Measurements from ENCODE around the gene ALS2.
"Not testable (repeated sequence)": the region's sequence is repeated elsewhere in the genome, so short reads cannot be mapped to it uniquely, and the experiment has no call there.

The ALS2 gene

GRCh38 chr2:201780674-201781493 lies at the start of gene ALS2:
Gene ALS2 (minus strand): TSS chr2:201780933. CDS start chr2:201768885, 12,048 bp downstream.
- peak; percentile 88 to 96 for DNase-seq

GRCh38 chr2:201828220-201828619 lies 47.5 kb upstream of the ALS2 start:
- DNase-seq, result no peak

- no peak for DNase-seq
Observed at GRCh38 chr2:201827621-201828020, 46.9 kb upstream of the ALS2 start.

- DNase-seq, result no peak
Observed at GRCh38 chr2:201824212-201824611, 43.5 kb upstream of the ALS2 start.

- no peak for DNase-seq
Observed at GRCh38 chr2:201821080-201821479, 40.3 kb upstream of the ALS2 start.

GRCh38 chr2:201820383-201821007 lies 39.8 kb upstream of the ALS2 start:
- DNase-seq, result no peak

GRCh38 chr2:201816657-201817575 lies 36.2 kb upstream of the ALS2 start:
- DNase-seq, result no peak

- DNase-seq, result peak in 1 of 2 experiments; percentile 75
Observed at GRCh38 chr2:201813996-201814760, 33.4 kb upstream of the ALS2 start.

GRCh38 chr2:201810604-201811003 lies 29.9 kb upstream of the ALS2 start:
- not testable (repeated sequence) for DNase-seq

GRCh38 chr2:201809633-201810032 lies 28.9 kb upstream of the ALS2 start:
- no peak for DNase-seq

- no peak for DNase-seq
Observed at GRCh38 chr2:201808027-201808426, 27.3 kb upstream of the ALS2 start.

- DNase-seq, result no peak
Observed at GRCh38 chr2:201807452-201807999, 26.8 kb upstream of the ALS2 start.

GRCh38 chr2:201806442-201807170 lies 25.9 kb upstream of the ALS2 start, which contains the start of gene CDK15:
Gene CDK15 (plus strand): TSS chr2:201806537. CDS start chr2:201806665, 128 bp downstream.
- DNase-seq, result no peak

- not testable (repeated sequence) for DNase-seq
Observed at GRCh38 chr2:201798914-201799285, 18.2 kb upstream of the ALS2 start.

- no peak for DNase-seq
Observed at GRCh38 chr2:201798252-201798913, 17.6 kb upstream of the ALS2 start.

- DNase-seq, result no peak
Observed at GRCh38 chr2:201797175-201797840, 16.6 kb upstream of the ALS2 start.

- DNase-seq, result no peak
Observed at GRCh38 chr2:201796478-201796865, 15.7 kb upstream of the ALS2 start.

GRCh38 chr2:201795607-201796477 lies 15.1 kb upstream of the ALS2 start:
- DNase-seq, result peak in 1 of 2 experiments; percentile 52

GRCh38 chr2:201794294-201794693 lies 13.6 kb upstream of the ALS2 start:
- DNase-seq, result no peak

All from cerebellar nuclear complex (tissue), 1 donor.